Mucosa of descending colon (tissue), 3 donors: Measurements from ENCODE around the gene NOX5. TPM values are rescaled to one million over a fixed set of nuclear protein-coding genes. Genes with fewer than 3 reads are reported as not detected.
A peak's percentile ranks its signal among the peaks of the same experiment; 100 is the strongest.

Source experiments
- ATAC-seq: fragments of 200-7000 bp; cut with Tn5 transposase; one replicate; pipeline ENCODE4 v1.9.1; 2020; ENCODE audit warnings: mild to moderate bottlenecking, moderate library complexity
- DNase-seq, 3 donors: peaks; one replicate each; pipeline ENCODE4 v3.0.0-alpha.2; 2020
- H3K36me3 ChIP-seq: fragments of 200-600 bp; one replicate; pipeline ENCODE4 v1.8.0; 2021; ENCODE audit warnings: low read depth, mild to moderate bottlenecking
- H3K4me1 ChIP-seq: fragments of 200-600 bp; one replicate; pipeline ENCODE4 v1.8.0; 2021; ENCODE audit warnings: low read depth, mild to moderate bottlenecking
- H3K4me3 ChIP-seq: fragments of 200-600 bp; one replicate; pipeline ENCODE4 v1.8.0; 2021; ENCODE audit warnings: mild to moderate bottlenecking
- H3K9me3 ChIP-seq: fragments of 200-600 bp; one replicate; pipeline ENCODE4 v1.8.0; 2021; ENCODE audit warnings: mild to moderate bottlenecking
- intact Hi-C, 2 donors: fragments of 100-400 bp; cut with DNase I in 1 of 2; cut with micrococcal nuclease in 1 of 2; formaldehyde crosslinking; loops; one replicate each; pipeline versions ENCODE4 v1.11.0 to v1.11.1; 2022; cut with DNase I, micrococcal nuclease
- total RNA-seq, 3 donors: library from RNA; stranded (reverse); fragmentation: NEBNext Ultra II Directional in 2 of 3; extraction: Animal tissue kit (Norgen Biotek cat#: 25700) in 2 of 3; gene quantifications; one replicate each; pipeline versions ENCODE4 v1.2.1 to v1.2.4, GENCODE V29; 2021 to 2023
- TF ChIP-seq, protein P1 (sequence below): fragments of 200-600 bp; IDR thresholded peaks from one replicate; pipeline ENCODE4 v1.8.0; 2022; ENCODE audit warnings: antibody characterized with exemption, mild to moderate bottlenecking
- donor health status: DM: no; HTN: no; CAD: no; lungs with moderate emphysema.
- donor health status: DM: no; HTN: no; CAD: no.
- donor health status: DM: no; HTN: yes; CAD: no.

The NOX5 gene
- total RNA-seq, 3 donors from 2014 or later = 0.13 to 0.17 TPM; not detected in 1

DNA sequence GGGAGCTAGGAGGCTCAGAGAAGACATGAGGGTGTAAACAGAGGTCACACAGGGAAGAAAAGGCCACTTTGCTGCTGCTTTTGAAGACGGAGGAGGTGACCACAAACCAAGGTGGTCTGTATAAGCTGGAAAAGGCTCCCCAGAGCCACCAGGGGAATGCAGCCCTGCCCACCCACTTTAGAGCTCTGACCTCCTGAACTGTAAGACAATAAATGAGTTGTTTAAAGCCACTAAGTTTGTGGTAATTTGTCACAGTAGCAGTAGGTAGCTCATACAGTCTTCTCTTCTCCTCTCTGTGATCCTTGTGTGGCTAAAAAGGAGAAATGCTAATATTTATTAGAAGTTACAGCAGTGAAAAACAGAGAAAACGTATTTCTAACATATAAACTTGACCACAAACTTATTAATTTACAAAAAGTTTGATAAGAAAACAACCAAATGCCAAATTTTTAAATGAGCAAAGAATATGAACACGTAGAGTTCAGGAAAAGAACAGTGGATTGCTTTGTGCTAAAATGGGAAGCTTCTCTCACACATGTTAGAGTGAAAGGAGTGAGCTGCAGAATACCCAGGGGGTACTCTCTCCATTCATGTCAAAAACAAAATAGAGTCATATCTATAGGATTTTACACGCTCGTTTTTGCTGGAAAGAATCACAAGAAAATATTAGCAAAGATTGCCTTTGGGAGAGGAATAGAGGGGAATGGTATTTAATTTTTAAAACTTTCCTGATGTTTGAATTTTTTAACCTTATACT is 71.0 kb downstream of the NOX5 start:
- H3K4me3 ChIP-seq = no peak overlapping the region
- DNase-seq (no peak), ATAC-seq (no peak)
- no peaks in the 10 kb centered on the region for H3K9me3 ChIP-seq
- TF ChIP-seq, protein P1, sequence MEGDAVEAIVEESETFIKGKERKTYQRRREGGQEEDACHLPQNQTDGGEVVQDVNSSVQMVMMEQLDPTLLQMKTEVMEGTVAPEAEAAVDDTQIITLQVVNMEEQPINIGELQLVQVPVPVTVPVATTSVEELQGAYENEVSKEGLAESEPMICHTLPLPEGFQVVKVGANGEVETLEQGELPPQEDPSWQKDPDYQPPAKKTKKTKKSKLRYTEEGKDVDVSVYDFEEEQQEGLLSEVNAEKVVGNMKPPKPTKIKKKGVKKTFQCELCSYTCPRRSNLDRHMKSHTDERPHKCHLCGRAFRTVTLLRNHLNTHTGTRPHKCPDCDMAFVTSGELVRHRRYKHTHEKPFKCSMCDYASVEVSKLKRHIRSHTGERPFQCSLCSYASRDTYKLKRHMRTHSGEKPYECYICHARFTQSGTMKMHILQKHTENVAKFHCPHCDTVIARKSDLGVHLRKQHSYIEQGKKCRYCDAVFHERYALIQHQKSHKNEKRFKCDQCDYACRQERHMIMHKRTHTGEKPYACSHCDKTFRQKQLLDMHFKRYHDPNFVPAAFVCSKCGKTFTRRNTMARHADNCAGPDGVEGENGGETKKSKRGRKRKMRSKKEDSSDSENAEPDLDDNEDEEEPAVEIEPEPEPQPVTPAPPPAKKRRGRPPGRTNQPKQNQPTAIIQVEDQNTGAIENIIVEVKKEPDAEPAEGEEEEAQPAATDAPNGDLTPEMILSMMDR = no peak
- no peaks in the 10 kb centered on the region for H3K4me1 ChIP-seq
- H3K36me3 ChIP-seq = no peaks in the 10 kb centered on the region
- intact Hi-C loops = no loop called here

GRCh38 chr15:69086427-69087204 is 72.1 kb downstream of the NOX5 start:
- no peak overlapping the region for H3K4me3 ChIP-seq
- no peaks in the 10 kb centered on the region for H3K36me3 ChIP-seq
- intact Hi-C loops = no loop called here
- no peak for ATAC-seq
- no peaks in the 10 kb centered on the region for H3K4me1 ChIP-seq
- H3K9me3 ChIP-seq = no peaks in the 10 kb centered on the region
- TF ChIP-seq, protein P1 = no peak
- DNase-seq = no peak

GRCh38 chr15:69087366-69087976 is 73.0 kb downstream of the NOX5 start:
- TF ChIP-seq, protein P1 = no peak
- ATAC-seq = no peak
- intact Hi-C loops = no loop called here

DNA sequence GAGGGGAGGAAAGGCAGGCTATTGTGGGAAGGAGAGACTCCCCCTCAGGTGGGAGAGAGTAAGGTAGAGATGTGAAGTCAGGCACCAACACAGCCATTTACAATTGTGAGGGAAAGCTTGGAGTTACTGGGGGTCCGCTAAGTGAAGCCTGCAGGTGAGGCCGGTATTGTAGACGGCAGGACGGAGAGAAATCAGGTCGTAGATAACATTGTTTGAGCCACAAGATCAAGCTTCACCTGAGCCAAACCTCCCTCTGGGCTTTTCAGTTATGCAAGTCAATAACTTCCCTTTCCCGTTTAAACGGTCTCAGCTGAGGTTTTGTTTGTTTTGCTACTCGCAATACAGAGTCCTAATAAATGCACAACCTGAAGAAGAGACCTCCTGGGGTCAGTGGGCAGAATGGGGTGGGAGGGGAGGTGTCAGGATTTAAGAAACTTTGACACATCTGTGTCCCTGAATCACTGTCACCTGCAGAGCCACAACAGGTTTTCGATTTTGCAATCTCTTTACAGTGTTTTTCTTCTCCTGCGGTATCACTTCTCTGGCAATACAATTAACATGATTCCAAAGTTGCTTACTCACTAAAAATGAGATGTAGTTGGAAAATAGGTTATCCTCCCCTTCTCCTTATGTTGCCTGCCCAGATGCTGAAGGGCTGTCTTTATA is 73.9 kb downstream of the NOX5 start:
- Histone ChIP-seq H3K9me3 (no peaks in the 10 kb centered on the region), H3K36me3 (no peaks in the 10 kb centered on the region), H3K4me3 (no peak overlapping the region), H3K4me1 (no peaks in the 10 kb centered on the region)
- DNase-seq (no peak), ATAC-seq (peak; percentile 13)
- TF ChIP-seq, protein P1 = no peak
- intact Hi-C loops = no loop called here

More at GRCh38 chr15:69087366-69087976, 73.0 kb downstream of the NOX5 start:
- no peak for DNase-seq
- no peaks in the 10 kb centered on the region for H3K36me3 ChIP-seq
- H3K4me3 ChIP-seq = no peak overlapping the region
- H3K4me1 ChIP-seq = no peaks in the 10 kb centered on the region
- H3K9me3 ChIP-seq = no peaks in the 10 kb centered on the region

DNA sequence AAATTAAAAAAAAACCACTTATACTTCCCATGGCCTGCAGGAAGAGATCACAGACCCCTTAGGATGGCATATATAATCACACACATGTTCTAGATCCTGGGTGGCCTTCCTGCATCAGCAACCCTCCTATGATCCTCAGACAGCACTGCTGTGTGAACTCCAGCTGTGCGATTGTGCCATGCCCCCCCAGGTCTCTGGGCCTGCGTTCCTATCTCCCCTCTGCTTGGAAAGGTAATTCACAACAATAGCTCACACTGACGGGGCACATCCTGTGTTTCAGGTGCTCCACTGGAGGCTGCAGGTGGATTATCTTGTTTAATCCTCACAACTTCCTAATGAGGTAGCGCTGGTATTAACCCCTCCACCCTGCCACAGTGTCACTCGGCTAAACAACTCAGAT is 74.8 kb downstream of the NOX5 start:
- TF ChIP-seq, protein P1 = no peak
- intact Hi-C loops = no loop called here
- ATAC-seq (no peak), DNase-seq (no peak)
- H3K4me1 ChIP-seq = no peaks in the 10 kb centered on the region
- no peaks in the 10 kb centered on the region for H3K36me3 ChIP-seq
- H3K9me3 ChIP-seq = no peaks in the 10 kb centered on the region
- no peak overlapping the region for H3K4me3 ChIP-seq
